HG03378 (cell line): Measurements from ENCODE around the gene ATP6V1B1.

Source experiments
- ATAC-seq: cut with Tn5 transposase; IDR thresholded peaks from one replicate; pipeline ENCODE4 v1.9.1; 2021; ENCODE audit warnings: mild to moderate bottlenecking, moderate library complexity; ENCODE audit not compliant: unreplicated experiment

ATP6V1B1 gene

DNA sequence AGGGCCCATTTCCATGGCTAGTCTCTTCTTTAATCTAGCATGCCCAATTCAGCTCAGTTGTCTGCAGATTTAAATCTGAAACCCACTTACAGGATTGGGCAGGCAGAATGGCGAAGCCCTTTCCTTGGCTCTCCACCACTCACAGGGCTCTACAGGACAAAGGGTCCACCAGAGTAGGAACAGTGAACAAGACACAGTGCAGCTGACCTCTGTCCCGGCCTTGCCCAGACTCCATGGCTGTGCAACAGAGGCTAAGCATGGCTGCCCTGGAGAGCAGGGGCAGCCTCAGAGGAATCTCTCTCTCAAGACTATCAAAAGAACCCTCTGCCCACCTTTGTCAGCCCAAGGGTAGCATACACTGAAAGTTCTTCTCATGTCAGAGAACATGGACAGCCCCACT lies 9.7 kb upstream of the ATP6V1B1 start:
- no peak for ATAC-seq

- ATAC-seq, result no peak
Observed at GRCh38 chr2:70927138-70927537, 8.6 kb upstream of the ATP6V1B1 start.

GRCh38 chr2:70927641-70928040 lies 8.1 kb upstream of the ATP6V1B1 start:
- no peak for ATAC-seq

DNA sequence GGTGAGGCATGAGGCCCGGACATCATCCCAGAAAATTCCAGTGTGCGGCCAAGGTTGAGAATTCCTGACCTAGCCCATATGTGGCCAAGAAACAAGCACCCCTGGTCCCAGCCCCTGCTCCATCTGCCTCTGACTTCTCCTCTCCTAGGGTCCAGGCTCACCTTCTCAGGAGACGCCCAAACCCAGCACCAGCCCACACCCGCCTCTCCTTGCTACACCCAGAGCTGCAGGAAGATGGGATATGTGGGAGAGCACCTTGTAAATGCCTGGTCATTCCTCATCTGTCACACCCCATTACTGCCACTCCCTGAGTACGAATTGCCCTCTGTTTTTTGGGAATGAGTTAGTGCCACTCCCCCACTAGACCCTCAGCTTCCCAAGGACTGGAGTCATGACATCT lies 7.3 kb upstream of the ATP6V1B1 start:
- ATAC-seq, result no peak

DNA sequence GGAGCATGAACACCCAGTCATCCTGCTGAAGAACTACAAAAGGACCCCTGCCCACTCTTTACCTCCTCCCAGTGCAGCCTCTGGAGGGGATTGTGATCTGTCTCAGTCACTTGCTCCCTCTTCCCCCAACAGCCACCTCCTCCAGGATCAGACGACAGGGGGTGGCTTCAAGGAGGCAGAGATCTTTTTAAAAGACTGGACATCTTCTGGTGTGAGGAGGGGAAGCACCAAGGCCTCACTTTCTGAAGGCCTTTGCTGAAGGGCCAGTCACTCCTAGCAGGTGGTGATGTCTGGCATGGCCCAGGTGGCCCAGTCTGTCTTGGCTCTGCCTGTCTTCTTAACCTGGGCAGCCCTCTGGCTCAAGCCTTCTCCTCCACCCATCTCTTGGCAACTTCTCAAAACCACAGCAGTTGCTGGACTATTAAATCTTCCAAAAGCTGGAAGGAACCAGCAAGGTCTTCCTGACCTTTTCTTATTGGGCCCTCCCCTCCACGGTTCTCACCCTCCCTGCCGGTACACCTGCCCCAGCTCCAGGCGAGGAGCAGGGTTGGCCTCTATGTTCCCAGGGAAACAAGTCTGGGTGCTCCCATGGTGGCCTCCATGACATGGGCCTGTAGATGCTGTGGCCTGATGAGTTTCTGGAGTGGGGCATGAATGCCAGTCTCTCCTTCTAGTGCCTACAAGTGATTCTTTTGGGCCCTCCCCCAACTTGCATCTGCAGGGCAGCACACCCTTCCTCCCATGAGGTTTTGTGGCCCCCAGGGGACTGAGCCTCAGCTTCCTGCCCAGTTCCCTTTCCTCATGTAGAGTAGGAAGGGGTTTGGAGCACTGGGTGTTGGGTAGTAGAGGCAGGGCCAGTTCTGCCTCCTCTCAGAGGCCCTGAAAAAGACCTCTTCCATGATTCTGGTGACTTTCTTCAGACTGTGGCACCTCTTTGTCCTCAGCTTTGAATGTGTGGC lies 5.0 kb upstream of the ATP6V1B1 start:
- ATAC-seq, result no peak

- ATAC-seq, result no peak
Observed at GRCh38 chr2:70931376-70932000, 4.2 kb upstream of the ATP6V1B1 start.

GRCh38 chr2:70932631-70933230 lies 3.0 kb upstream of the ATP6V1B1 start:
- no peak for ATAC-seq

GRCh38 chr2:70934981-70935380 lies 719 bp upstream of the ATP6V1B1 start:
- ATAC-seq, result no peak

DNA sequence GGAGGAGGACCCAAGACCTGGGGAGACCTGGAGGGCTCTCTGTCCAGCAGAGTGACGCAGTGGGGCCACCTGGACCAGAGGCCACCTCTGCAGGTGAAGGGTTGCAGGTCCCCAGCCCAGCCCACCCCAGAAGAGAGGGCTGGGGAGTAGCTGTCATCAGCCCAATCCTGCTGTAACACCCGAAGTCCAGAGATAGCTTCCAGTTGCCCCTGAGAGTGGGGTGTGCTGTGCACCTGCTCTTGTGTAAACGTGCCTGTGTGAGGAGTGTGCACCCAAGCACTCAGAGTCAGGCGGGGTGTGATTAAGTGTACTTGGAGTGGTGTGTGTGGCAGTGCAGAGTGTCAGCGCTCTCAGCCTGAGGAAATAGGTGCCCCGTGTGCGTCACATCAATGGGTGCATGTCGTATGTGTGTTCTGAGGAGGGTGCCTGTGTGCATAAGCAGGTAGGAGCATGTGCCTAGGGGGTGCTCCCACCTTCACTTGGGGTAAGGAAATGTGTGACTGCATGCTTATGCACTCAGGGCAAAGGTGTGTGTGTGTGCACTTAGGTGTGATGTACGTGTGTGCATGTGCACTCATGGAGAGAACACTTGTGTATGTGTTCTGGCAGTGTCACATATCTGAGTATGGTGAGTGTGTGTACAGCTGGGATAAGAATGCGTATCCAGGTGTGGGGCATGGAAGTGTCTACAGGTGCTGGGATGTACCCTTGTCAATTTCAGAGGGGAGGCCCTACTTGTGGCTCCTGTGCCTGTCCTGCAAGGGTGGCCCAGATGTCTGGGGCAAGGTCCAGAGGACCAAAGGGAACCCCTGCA lies 672 bp downstream of the ATP6V1B1 start:
- ATAC-seq, result no peak

DNA sequence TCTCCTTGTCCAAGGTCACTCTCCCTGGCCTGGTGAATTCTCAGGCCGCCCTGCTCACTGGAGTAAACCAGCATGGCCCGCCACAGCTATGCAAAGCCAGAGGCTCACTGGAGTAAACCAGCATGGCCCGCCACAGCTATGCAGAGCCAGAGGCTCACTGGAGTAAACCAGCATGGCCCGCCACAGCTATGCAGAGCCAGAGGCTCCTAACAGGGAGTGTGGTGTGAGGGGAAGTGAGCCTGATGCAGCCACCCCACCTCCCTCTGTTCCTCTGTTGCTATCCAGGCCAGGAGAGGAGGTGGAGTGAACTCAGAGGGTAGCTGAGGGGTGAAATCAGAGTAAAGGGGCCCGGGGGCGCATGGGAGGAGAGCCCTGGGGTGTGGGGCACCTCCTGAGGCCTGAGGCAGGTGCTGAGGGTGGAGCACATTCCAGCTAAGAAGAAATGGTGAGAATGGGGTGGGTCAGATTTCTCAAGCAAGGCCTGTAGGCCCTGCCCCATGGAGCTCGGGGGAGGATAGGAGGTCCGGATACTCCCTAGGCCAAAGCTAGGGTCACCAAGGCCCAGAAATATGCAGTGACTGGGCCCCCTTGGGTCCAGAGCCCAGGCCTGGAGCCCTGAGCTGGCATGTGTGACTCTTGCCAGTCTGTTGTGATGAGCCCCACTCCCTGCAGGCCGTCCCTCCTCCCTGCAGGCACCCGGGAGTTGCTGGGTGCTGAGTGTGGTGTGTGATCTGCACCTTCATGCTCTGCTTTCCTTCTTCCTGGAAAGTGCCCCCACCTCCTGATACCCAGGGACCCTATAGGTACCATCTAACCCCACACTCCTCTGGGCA lies 1.5 kb downstream of the ATP6V1B1 start:
- ATAC-seq, result no peak

GRCh38 chr2:70937866-70938585 lies 2.3 kb downstream of the ATP6V1B1 start:
- no peak for ATAC-seq

DNA sequence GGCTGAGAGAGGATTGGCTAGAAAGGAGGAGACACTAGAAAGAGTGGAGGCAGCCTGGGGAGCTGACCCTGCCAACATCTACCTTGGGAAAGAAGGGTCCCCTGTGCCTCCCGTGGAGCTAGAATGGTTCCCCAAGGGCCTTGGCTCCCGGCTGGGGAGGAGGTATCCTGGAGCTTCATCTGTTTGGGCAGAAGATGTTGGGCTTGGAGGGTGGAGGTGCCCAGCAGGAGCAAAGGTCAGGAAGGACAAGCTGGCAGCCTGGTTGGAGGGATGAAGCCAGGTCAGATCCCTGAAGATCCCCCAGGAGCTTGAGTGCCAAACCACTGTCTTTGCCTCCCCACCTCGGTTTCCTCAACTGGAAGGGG lies 2.9 kb downstream of the ATP6V1B1 start:
- ATAC-seq, result no peak

GRCh38 chr2:70939001-70939838 lies 3.5 kb downstream of the ATP6V1B1 start:
- no peak for ATAC-seq

- no peak for ATAC-seq
Observed at GRCh38 chr2:70939839-70940580, 4.3 kb downstream of the ATP6V1B1 start.

- no peak for ATAC-seq
Observed at GRCh38 chr2:70941186-70941585, 5.5 kb downstream of the ATP6V1B1 start.

- no peak for ATAC-seq
Observed at GRCh38 chr2:70941701-70942100, 6.0 kb downstream of the ATP6V1B1 start.

GRCh38 chr2:70942396-70943204 lies 6.9 kb downstream of the ATP6V1B1 start:
- ATAC-seq, result no peak
